GM12891 (cell line): ENCODE data around the gene MICB.

Experiments
- PAX5 ChIP-seq: IDR thresholded peaks from 2 replicates; pipeline ENCODE4 v1.6.1; 2011; ENCODE audit warnings: low read length, moderate library complexity, mild to moderate bottlenecking; ENCODE audit not compliant: insufficient read depth, severe bottlenecking
- POLR2A ChIP-seq: IDR thresholded peaks from 2 replicates; pipeline ENCODE4 v1.6.1; 2011; ENCODE audit warnings: low read depth, low read length, control low read depth
- POLR2AphosphoS5 ChIP-seq: IDR thresholded peaks from 2 replicates; pipeline ENCODE4 v1.6.1; 2011; ENCODE audit warnings: low read depth, low read length, control low read depth
- POU2F2 ChIP-seq: IDR thresholded peaks from 2 replicates; pipeline ENCODE4 v1.6.1; 2011; ENCODE audit warnings: low read depth, mild to moderate bottlenecking, control low read depth, low read length, moderate library complexity

- TF ChIP-seq POLR2AphosphoS5 (no peak), POLR2A (no peak), POU2F2 (no peak), PAX5 (no peak)
These were observed 21.3 kb upstream of the MICB start for GRCh38 chr6:31476515-31477139.
